Fibroblast of pulmonary artery (primary cell): ENCODE results near the gene ADAM29.
"Not testable (repeated sequence)": the region's sequence is repeated elsewhere in the genome, so short reads cannot be mapped to it uniquely, and the experiment has no call there.

Experiments used
- DNase-seq: peaks from one replicate; pipeline ENCODE4 v3.0.0-alpha.2; 2010; ENCODE audit warnings: low read depth
- H3K4me3 ChIP-seq: replicated peaks from 2 replicates; pipeline ENCODE4 v1.5.1; 2011; ENCODE audit warnings: low read depth, mild to moderate bottlenecking, control low read depth, low read length, moderate library complexity
- CTCF ChIP-seq: IDR thresholded peaks from 2 replicates; pipeline ENCODE4 v1.5.1; 2011; ENCODE audit warnings: mild to moderate bottlenecking, control low read depth, low read length, inconsistent platforms; ENCODE audit errors: missing control alignments

Gene ADAM29

GRCh38 chr4:174989791-174990190 lies 71.6 kb downstream of the ADAM29 start:
- TF ChIP-seq CTCF = no peak
- no peak for DNase-seq
- no peak overlapping the region for H3K4me3 ChIP-seq

GRCh38 chr4:174993916-174994315 lies 75.8 kb downstream of the ADAM29 start:
- no peak for TF ChIP-seq CTCF
- no peak overlapping the region for H3K4me3 ChIP-seq
- DNase-seq = no peak

GRCh38 chr4:174996079-174996478 lies 77.9 kb downstream of the ADAM29 start:
- TF ChIP-seq CTCF = no peak
- no peak overlapping the region for H3K4me3 ChIP-seq
- DNase-seq = no peak

- no peak overlapping the region for H3K4me3 ChIP-seq
- no peak for TF ChIP-seq CTCF
- peak; percentile 10 for DNase-seq
These were observed 81.2 kb downstream of the ADAM29 start for GRCh38 chr4:174999407-174999806.

GRCh38 chr4:175017751-175018150 lies 99.6 kb downstream of the ADAM29 start:
- no peak overlapping the region for H3K4me3 ChIP-seq
- no peak for DNase-seq
- TF ChIP-seq CTCF = no peak

GRCh38 chr4:175019447-175019846 lies 101.3 kb downstream of the ADAM29 start:
- H3K4me3 ChIP-seq, DNase-seq: not testable (repeated sequence)
